Liver (tissue), 9 donors: Measurements from ENCODE around the gene CPLANE1. TPM values are rescaled to one million over a fixed set of nuclear protein-coding genes. Genes with fewer than 3 reads are reported as not detected.

Experiments used
- DNase-seq: peaks from one replicate; pipeline ENCODE4 v3.0.0-alpha.2; 2017; ENCODE audit warnings: low spot score
- H3K27ac ChIP-seq, 2 donors: one replicate each; pipeline ENCODE4 v1.7.0; 2013; ENCODE audit warnings: inconsistent platforms in 2 of 2, low read length in 2 of 2, control low read depth in 1 of 2, low read depth in 1 of 2, mild to moderate bottlenecking in 1 of 2
- H3K27me3 ChIP-seq, 4 donors: one replicate each; pipeline versions ENCODE4 v1.6.1 to v1.7.0; 2013; ENCODE audit warnings: low read length in 3 of 4, inconsistent platforms in 1 of 4, mild to moderate bottlenecking in 1 of 4, moderate library complexity in 1 of 4; ENCODE audit not compliant: control insufficient read depth in 4 of 4, insufficient read depth in 4 of 4
- H3K36me3 ChIP-seq, 4 donors: one replicate each; pipeline versions ENCODE4 v1.6.1 to v1.7.0; 2013; ENCODE audit warnings: low read length in 3 of 4, mild to moderate bottlenecking in 3 of 4, low read depth in 1 of 4, moderate library complexity in 1 of 4; ENCODE audit not compliant: control insufficient read depth in 4 of 4, insufficient read depth in 3 of 4
- H3K4me1 ChIP-seq, 4 donors: one replicate each; pipeline versions ENCODE4 v1.6.1 to v1.7.0; 2013; ENCODE audit warnings: low read length in 3 of 4, mild to moderate bottlenecking in 3 of 4, moderate library complexity in 1 of 4; ENCODE audit not compliant: control insufficient read depth in 4 of 4, insufficient read depth in 4 of 4
- H3K4me3 ChIP-seq, 3 donors: one replicate each; pipeline versions ENCODE4 v1.6.1 to v1.7.0; 2013; ENCODE audit warnings: low read length in 3 of 3, control low read depth in 1 of 3, low read depth in 1 of 3, mild to moderate bottlenecking in 1 of 3
- H3K9ac ChIP-seq, 2 donors: one replicate each; pipeline ENCODE4 v1.7.0; 2013; ENCODE audit warnings: low read length in 2 of 2, mild to moderate bottlenecking in 2 of 2, moderate library complexity in 2 of 2, control low read depth in 1 of 2, low read depth in 1 of 2
- H3K9me3 ChIP-seq, 4 donors: one replicate each; pipeline versions ENCODE4 v1.6.1 to v1.7.0; 2013; ENCODE audit warnings: low read length in 3 of 4; ENCODE audit not compliant: control insufficient read depth in 4 of 4
- ATF3 ChIP-seq: IDR thresholded peaks from 2 replicates; pipeline ENCODE4 v1.6.1; 2016; ENCODE audit warnings: antibody characterized with exemption
- CTCF ChIP-seq: fragments of 150-350 bp; IDR thresholded peaks from 2 replicates; pipeline ENCODE4 v1.5.1; 2017; ENCODE audit warnings: improper control_type of control experiment, low read depth, low read length; ENCODE audit not compliant: missing input control
- EGR1 ChIP-seq, 2 donors: IDR thresholded peaks; 2 replicates each; pipeline ENCODE4 v1.6.1; 2016 to 2018; ENCODE audit warnings: antibody characterized with exemption in 2 of 2, low read depth in 2 of 2
- FOXA1 ChIP-seq: IDR thresholded peaks from 2 replicates; pipeline ENCODE4 v1.6.1; 2016; ENCODE audit warnings: antibody characterized with exemption
- FOXA2 ChIP-seq: IDR thresholded peaks from 2 replicates; pipeline ENCODE4 v1.6.1; 2016; ENCODE audit warnings: antibody characterized with exemption
- GABPA ChIP-seq, 2 donors: IDR thresholded peaks in 1 of 2; conservative IDR thresholded peaks in 1 of 2; 2 replicates each; pipeline ENCODE4 v1.6.1; 2016; ENCODE audit warnings: antibody characterized with exemption in 2 of 2, mild to moderate bottlenecking in 1 of 2, moderate library complexity in 1 of 2
- HNF4A ChIP-seq, 2 donors: conservative IDR thresholded peaks; 2 replicates each; pipeline ENCODE4 v1.6.1; 2016; ENCODE audit warnings: antibody characterized with exemption in 2 of 2, mild to moderate bottlenecking in 2 of 2
- HNF4G ChIP-seq: IDR thresholded peaks from 2 replicates; pipeline ENCODE4 v1.6.1; 2016; ENCODE audit warnings: antibody characterized with exemption
- JUND ChIP-seq, 2 donors: IDR thresholded peaks; 2 replicates each; pipeline ENCODE4 v1.6.1; 2016; ENCODE audit warnings: antibody characterized with exemption in 2 of 2
- MAX ChIP-seq: IDR thresholded peaks from 2 replicates; pipeline ENCODE4 v1.6.1; 2016; ENCODE audit warnings: antibody characterized with exemption
- NR2F2 ChIP-seq: IDR thresholded peaks from 2 replicates; pipeline ENCODE4 v1.6.1; 2016; ENCODE audit warnings: antibody characterized with exemption
- RAD21 ChIP-seq, 2 donors: IDR thresholded peaks; 2 replicates each; pipeline ENCODE4 v1.6.1; 2016; ENCODE audit warnings: antibody characterized with exemption in 2 of 2, mild to moderate bottlenecking in 2 of 2
- REST ChIP-seq: IDR thresholded peaks from 2 replicates; pipeline ENCODE4 v1.6.1; 2016; ENCODE audit warnings: antibody characterized with exemption, mild to moderate bottlenecking
- RXRA ChIP-seq, 2 donors: IDR thresholded peaks; 2 replicates each; pipeline ENCODE4 v1.6.1; 2017 to 2018; ENCODE audit warnings: antibody characterized with exemption in 2 of 2, mild to moderate bottlenecking in 1 of 2
- SP1 ChIP-seq: IDR thresholded peaks from 2 replicates; pipeline ENCODE4 v1.6.1; 2018; ENCODE audit warnings: antibody characterized with exemption, mild to moderate bottlenecking
- TAF1 ChIP-seq: conservative IDR thresholded peaks from 2 replicates; pipeline ENCODE4 v1.6.1; 2016; ENCODE audit warnings: antibody characterized with exemption, mild to moderate bottlenecking
- YY1 ChIP-seq: IDR thresholded peaks from 2 replicates; pipeline ENCODE4 v1.6.1; 2016; ENCODE audit warnings: antibody characterized with exemption, mild to moderate bottlenecking
- ZBTB33 ChIP-seq: IDR thresholded peaks from 2 replicates; pipeline ENCODE4 v1.6.1; 2016; ENCODE audit warnings: antibody characterized with exemption
- whole genome bisulfite sequencing: extraction: QIAGEN DNeasy Blood & Tissue Kit; methylation state at CpG from one replicate; pipeline ENCODE4 v1.1.7; 2013; 5-methylcytosine and 5-hydroxymethylcytosine counted together
- polyA plus RNA-seq, 2 donors: library from polyadenylated mRNA; stranded (reverse) in 1 of 2; unstranded in 1 of 2; fragments of 200-250 nt in 1 of 2; fragments of >200 nt in 1 of 2; fragmentation: Nextera tagmentation in 1 of 2; extraction: Ambion mirVana in 1 of 2; gene quantifications; one replicate each; pipeline versions ENCODE4 v1.2.1 to v1.2.3, GENCODE V29; 2013 to 2015
- total RNA-seq, 2 donors: library from RNA; depleted of rRNA; stranded (reverse); fragments of >200 nt; gene quantifications; one replicate each; pipeline ENCODE4 v1.2.3, GENCODE V29; 2014
- donor health status: healthy.
- donor health status: healthy.
- donor health status: healthy.
- donor health status: healthy.
- donor health status: healthy.

CPLANE1 gene
- total and polyA plus RNA-seq, 4 donors: 0.75 to 11.6 (median 3.8) TPM

GRCh38 chr5:37198842-37199241 lies 50.3 kb downstream of the CPLANE1 start (continued):
- TF ChIP-seq EGR1 (IDR thresholded peaks at IDR 0.05; ENCODE audit: low read depth in 2 of 2): no peak
- no peak for TF ChIP-seq NR2F2
- no peak for TF ChIP-seq ZBTB33
- no peak for TF ChIP-seq RXRA (IDR thresholded peaks at IDR 0.05)

- H3K27ac ChIP-seq: no peak overlapping the region
- H3K4me3 ChIP-seq: no peak overlapping the region
- WGBS: 70% methylated on average over 3 of the region's 3 CpGs
- peaks cover 1 to 7% (median 3%) of the 10 kb centered on the region in 4 donors for H3K4me1 ChIP-seq
- H3K9me3 ChIP-seq: no peaks in the 10 kb centered on the region
- H3K27me3 ChIP-seq: no peaks in the 10 kb centered on the region
- H3K9ac ChIP-seq: no peak overlapping the region
- no peak for TF ChIP-seq ATF3
- TF ChIP-seq YY1: no peak
- no peak for TF ChIP-seq FOXA2
- TF ChIP-seq RXRA (IDR thresholded peaks at IDR 0.05): no peak
- TF ChIP-seq NR2F2: no peak
- TF ChIP-seq RAD21 (IDR thresholded peaks at IDR 0.05): no peak
- no peak for TF ChIP-seq HNF4G
- no peak for TF ChIP-seq HNF4A (conservative IDR thresholded peaks at IDR 0.05)
- no peak for TF ChIP-seq ZBTB33
- no peak for TF ChIP-seq REST
- TF ChIP-seq TAF1: no peak
- no peak for TF ChIP-seq EGR1 (IDR thresholded peaks at IDR 0.05; ENCODE audit: low read depth in 2 of 2)
- TF ChIP-seq CTCF: no peak
- TF ChIP-seq GABPA (IDR thresholded peaks at IDR 0.05 in 1 of 2, conservative IDR thresholded peaks at IDR 0.05 in 1 of 2): no peak
- no peak for TF ChIP-seq MAX
- TF ChIP-seq FOXA1: no peak
- TF ChIP-seq SP1: no peak
- TF ChIP-seq JUND (IDR thresholded peaks at IDR 0.05): no peak
- no peak for DNase-seq
- peaks cover 0 to 5% (median under 1%) of the 10 kb centered on the region in 4 donors for H3K36me3 ChIP-seq
Observed at GRCh38 chr5:37198061-37198460, 51.1 kb downstream of the CPLANE1 start.
